WTC11 (cell line): ENCODE data around the gene PHACTR3. TPM values are rescaled to one million over a fixed set of nuclear protein-coding genes. Genes with fewer than 3 reads are reported as not detected.

ENCODE experiments used
- ATAC-seq: fragments of 200-7000 bp; cut with Tn5 transposase; 2 replicates; pipeline ENCODE4 v1.10.0; 2021; ENCODE audit warnings: mild to moderate bottlenecking, moderate library complexity
- CTCF ChIA-PET: fragments of 300-600 bp; sonication (Branson Sonifier 250); formaldehyde crosslinking; loops from one replicate; lab custom pipeline; 2021; ENCODE audit warnings: antibody characterized with exemption; lab: Charles Lee
- POLR2A ChIA-PET: fragments of 350-600 bp; sonication (Branson Sonifier 250); formaldehyde crosslinking; loops from one replicate; lab custom pipeline; 2021; ENCODE audit warnings: antibody characterized with exemption; lab: Charles Lee
- DNase-seq: peaks from one replicate; pipeline ENCODE4 v3.0.0; 2021; ENCODE audit warnings: low spot score
- H3K27ac Mint-ChIP-seq: 2 replicates; pipeline ENCODE4 v1.8.0; 2021; ENCODE audit warnings: mixed read lengths
- H3K27me3 Mint-ChIP-seq: 2 replicates; pipeline ENCODE4 v1.8.0; 2021; ENCODE audit warnings: low read depth, mild to moderate bottlenecking, moderate library complexity, mixed read lengths
- H3K36me3 Mint-ChIP-seq: 2 replicates; pipeline ENCODE4 v1.8.0; 2021; ENCODE audit warnings: mixed read lengths
- H3K4me1 Mint-ChIP-seq: 2 replicates; pipeline ENCODE4 v1.8.0; 2022; ENCODE audit warnings: mixed read lengths
- H3K4me3 Mint-ChIP-seq: 2 replicates; pipeline ENCODE4 v1.8.0; 2021; ENCODE audit warnings: mild to moderate bottlenecking, moderate library complexity, mixed read lengths
- H3K9me3 Mint-ChIP-seq: 2 replicates; pipeline ENCODE4 v1.8.0; 2021; ENCODE audit warnings: mixed read lengths
- AFF4 ChIP-seq: sonication (generic); formaldehyde crosslinking; IDR thresholded peaks from 2 replicates; pipeline ENCODE4 v1.8.1; 2023; ENCODE audit warnings: mild to moderate bottlenecking, missing genetic modification reagents, borderline replicate concordance
- ATF1 ChIP-seq: sonication (generic); formaldehyde crosslinking; IDR thresholded peaks from 2 replicates; pipeline ENCODE4 v1.8.1; 2023; ENCODE audit warnings: mild to moderate bottlenecking, moderate library complexity, missing genetic modification reagents
- CTCF ChIP-seq: fragments of 200-600 bp; IDR thresholded peaks from 2 replicates; pipeline ENCODE4 v1.8.0; 2022; ENCODE audit warnings: antibody characterized with exemption
- E2F1 ChIP-seq: sonication (generic); formaldehyde crosslinking; IDR thresholded peaks from 2 replicates; pipeline ENCODE4 v1.8.0; 2022; ENCODE audit warnings: mild to moderate bottlenecking, missing genetic modification reagents
- FOXJ3 ChIP-seq: sonication (generic); formaldehyde crosslinking; IDR thresholded peaks from 2 replicates; pipeline ENCODE4 v1.9.0; 2021; ENCODE audit warnings: missing genetic modification reagents, mild to moderate bottlenecking, borderline replicate concordance
- FOXP4 ChIP-seq: sonication (generic); formaldehyde crosslinking; IDR thresholded peaks from 2 replicates; pipeline ENCODE4 v1.8.0; 2022; ENCODE audit warnings: mild to moderate bottlenecking, missing genetic modification reagents
- JAZF1 ChIP-seq: fragments of 250-450 bp; sonication (Bioruptor Pico); IDR thresholded peaks from 2 replicates; pipeline ENCODE4 v1.9.0; 2021; ENCODE audit warnings: moderate library complexity, mild to moderate bottlenecking, inconsistent platforms
- KAT7 ChIP-seq: sonication (generic); formaldehyde crosslinking; IDR thresholded peaks from 2 replicates; pipeline ENCODE4 v1.8.1; 2023; ENCODE audit warnings: missing genetic modification reagents, mild to moderate bottlenecking, borderline replicate concordance
- NR3C1 ChIP-seq: sonication (generic); formaldehyde crosslinking; conservative IDR thresholded peaks from 2 replicates; pipeline ENCODE4 v1.8.1; 2023; ENCODE audit warnings: low read depth, mild to moderate bottlenecking, missing genetic modification reagents
- OVOL2 ChIP-seq: fragments of 250-450 bp; sonication (Bioruptor Pico); IDR thresholded peaks from 2 replicates; pipeline ENCODE4 v1.9.0; 2021; ENCODE audit warnings: mild to moderate bottlenecking, borderline replicate concordance
- PRDM15 ChIP-seq: sonication (generic); formaldehyde crosslinking; IDR thresholded peaks from 2 replicates; pipeline ENCODE4 v1.8.0; 2022; ENCODE audit warnings: missing genetic modification reagents
- SOX15 ChIP-seq: fragments of 250-450 bp; sonication (Bioruptor Pico); IDR thresholded peaks from 2 replicates; pipeline ENCODE4 v1.9.0; 2021; ENCODE audit warnings: mild to moderate bottlenecking
- SP1 ChIP-seq: sonication (generic); formaldehyde crosslinking; conservative IDR thresholded peaks from 2 replicates; pipeline ENCODE4 v1.8.1; 2022; ENCODE audit warnings: missing genetic modification reagents
- USF1 ChIP-seq: sonication (generic); formaldehyde crosslinking; IDR thresholded peaks from 2 replicates; pipeline ENCODE4 v1.8.0; 2022; ENCODE audit warnings: mild to moderate bottlenecking, missing genetic modification reagents
- ZMAT4 ChIP-seq: fragments of 250-450 bp; sonication (Bioruptor Pico); IDR thresholded peaks from 2 replicates; pipeline ENCODE4 v1.9.0; 2021; ENCODE audit warnings: mild to moderate bottlenecking
- ZNF219 ChIP-seq: sonication (generic); formaldehyde crosslinking; IDR thresholded peaks from 2 replicates; pipeline ENCODE4 v1.8.0; 2023; ENCODE audit warnings: missing genetic modification reagents, mild to moderate bottlenecking, borderline replicate concordance
- ZNF423 ChIP-seq: fragments of 250-450 bp; sonication (Bioruptor Pico); IDR thresholded peaks from 2 replicates; pipeline ENCODE4 v2.1.2; 2022; ENCODE audit warnings: mild to moderate bottlenecking, moderate library complexity
- total RNA-seq: library from RNA; stranded (reverse); gene quantifications from 3 replicates; pipeline ENCODE4 v1.2.3, GENCODE V29; 2021
- TF ChIP-seq, protein P1 (sequence below): sonication (generic); formaldehyde crosslinking; IDR thresholded peaks from 2 replicates; pipeline ENCODE4 v1.8.1; 2023; ENCODE audit warnings: mild to moderate bottlenecking, missing genetic modification reagents
- TF ChIP-seq, protein P2 (sequence below): sonication (generic); formaldehyde crosslinking; IDR thresholded peaks from 2 replicates; pipeline ENCODE4 v1.8.1; 2022; ENCODE audit warnings: missing genetic modification reagents, borderline replicate concordance

Gene PHACTR3
- total RNA-seq, 1 experiment from 2014 or later: 0.28 TPM

DNA sequence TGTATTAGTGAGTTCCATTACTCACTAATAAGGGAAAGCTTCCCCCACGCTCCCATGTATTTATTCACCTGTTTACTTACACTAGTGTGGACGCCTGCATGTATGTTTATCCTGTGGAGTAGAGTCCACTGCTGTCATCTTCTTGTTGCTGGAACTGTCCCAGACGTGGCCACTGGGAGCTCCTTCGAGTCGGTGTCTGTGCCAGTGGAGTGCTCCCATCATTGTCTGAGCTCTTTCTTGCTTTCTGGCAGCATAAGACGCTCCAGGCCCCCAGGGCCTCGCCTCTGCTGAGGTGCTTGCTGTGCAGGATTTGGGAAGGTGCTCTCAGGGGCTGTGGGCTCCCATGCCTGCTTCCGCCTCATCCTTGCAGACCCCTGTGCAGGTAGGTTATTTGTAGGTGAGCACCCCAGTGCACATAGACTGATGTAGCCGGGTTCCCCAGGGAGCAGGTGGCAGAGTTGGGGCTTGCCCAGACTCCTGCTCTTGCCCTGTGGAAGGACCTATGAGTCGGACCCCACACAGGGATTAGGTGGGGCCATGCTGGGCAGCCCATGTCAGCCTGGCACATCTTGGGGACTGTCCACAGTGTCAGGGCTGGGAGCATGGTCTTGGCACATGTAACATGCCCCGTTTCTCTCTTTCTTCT is 16.6 kb downstream of the PHACTR3 start:
- peaks cover under 1% of the 10 kb centered on the region; the same call in 1 of the 2 replicates for H3K9me3 Mint-ChIP-seq
- TF ChIP-seq SP1 (CRISPR knock-in tag) (no peak), SOX15 (CRISPR knock-in tag) (no peak), ATF1 (no peak), E2F1 (CRISPR knock-in tag) (no peak), KAT7 (no peak), JAZF1 (no peak), USF1 (CRISPR knock-in tag) (no peak), ZMAT4 (CRISPR knock-in tag) (no peak), FOXJ3 (no peak), OVOL2 (CRISPR knock-in tag) (no peak), PRDM15 (CRISPR knock-in tag) (no peak), NR3C1 (CRISPR knock-in tag) (no peak), ZNF219 (CRISPR knock-in tag) (no peak), ZNF423 (CRISPR knock-in tag) (no peak), FOXP4 (CRISPR knock-in tag) (no peak), CTCF (no peak), AFF4 (CRISPR knock-in tag) (no peak)
- TF ChIP-seq, protein P1, sequence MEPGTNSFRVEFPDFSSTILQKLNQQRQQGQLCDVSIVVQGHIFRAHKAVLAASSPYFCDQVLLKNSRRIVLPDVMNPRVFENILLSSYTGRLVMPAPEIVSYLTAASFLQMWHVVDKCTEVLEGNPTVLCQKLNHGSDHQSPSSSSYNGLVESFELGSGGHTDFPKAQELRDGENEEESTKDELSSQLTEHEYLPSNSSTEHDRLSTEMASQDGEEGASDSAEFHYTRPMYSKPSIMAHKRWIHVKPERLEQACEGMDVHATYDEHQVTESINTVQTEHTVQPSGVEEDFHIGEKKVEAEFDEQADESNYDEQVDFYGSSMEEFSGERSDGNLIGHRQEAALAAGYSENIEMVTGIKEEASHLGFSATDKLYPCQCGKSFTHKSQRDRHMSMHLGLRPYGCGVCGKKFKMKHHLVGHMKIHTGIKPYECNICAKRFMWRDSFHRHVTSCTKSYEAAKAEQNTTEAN (CRISPR knock-in tag): no peak
- TF ChIP-seq, protein P2, sequence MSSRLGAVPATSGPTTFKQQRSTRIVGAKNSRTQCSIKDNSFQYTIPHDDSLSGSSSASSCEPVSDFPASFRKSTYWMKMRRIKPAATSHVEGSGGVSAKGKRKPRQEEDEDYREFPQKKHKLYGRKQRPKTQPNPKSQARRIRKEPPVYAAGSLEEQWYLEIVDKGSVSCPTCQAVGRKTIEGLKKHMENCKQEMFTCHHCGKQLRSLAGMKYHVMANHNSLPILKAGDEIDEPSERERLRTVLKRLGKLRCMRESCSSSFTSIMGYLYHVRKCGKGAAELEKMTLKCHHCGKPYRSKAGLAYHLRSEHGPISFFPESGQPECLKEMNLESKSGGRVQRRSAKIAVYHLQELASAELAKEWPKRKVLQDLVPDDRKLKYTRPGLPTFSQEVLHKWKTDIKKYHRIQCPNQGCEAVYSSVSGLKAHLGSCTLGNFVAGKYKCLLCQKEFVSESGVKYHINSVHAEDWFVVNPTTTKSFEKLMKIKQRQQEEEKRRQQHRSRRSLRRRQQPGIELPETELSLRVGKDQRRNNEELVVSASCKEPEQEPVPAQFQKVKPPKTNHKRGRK: no peak
- TF ChIP-seq, all 79 proteins: peak for 0
- Mint-ChIP-seq H3K4me1 (no peaks in the 10 kb centered on the region), H3K27ac (no peak overlapping the region), H3K27me3 (peaks cover 74% of the 10 kb centered on the region), H3K36me3 (no peaks in the 10 kb centered on the region), H3K4me3 (no peak overlapping the region)
- DNase-seq (no peak), ATAC-seq (no peak; the same call in 1 of the 2 replicates)
- ChIA-PET CTCF (interaction anchor here (0.9 to 2.4 kb wide), 4 partner anchors 13 to 642 kb away, joined by 3 to 7 read pairs (median 3); no protein-coding TSS in a partner anchor), POLR2A (no interaction called here)
